Globus pallidus (tissue), 1 donor: Measurements from ENCODE around the gene PSORS1C2.
"Not testable (repeated sequence)": the region's sequence is repeated elsewhere in the genome, so short reads cannot be mapped to it uniquely, and the experiment has no call there.

ENCODE experiments used
- DNase-seq: peaks from one replicate; pipeline ENCODE4 v3.0.0-alpha.2; 2015; ENCODE audit warnings: low spot score

PSORS1C2 gene

DNA sequence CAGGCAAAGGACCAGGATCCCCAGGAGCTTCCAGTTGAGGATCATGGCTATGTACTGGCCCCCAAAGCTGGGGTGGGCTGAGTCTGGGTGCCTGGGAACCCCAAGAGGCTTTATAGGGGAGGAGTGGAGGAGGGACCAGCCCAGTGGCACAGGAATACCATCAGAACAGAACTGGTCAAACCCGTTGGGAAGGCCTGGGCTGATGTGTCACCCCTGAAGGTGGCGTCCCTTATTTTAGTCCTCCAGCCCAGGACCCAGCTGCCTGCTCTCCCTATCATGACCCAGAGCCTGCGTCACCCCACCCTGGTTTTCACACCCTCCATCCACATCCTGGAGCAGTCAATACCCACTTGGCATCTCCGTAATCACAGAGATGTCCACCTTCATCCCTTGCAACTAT, at the start of gene PSORS1C2:
PSORS1C2 (minus strand) TSS at position 85 of the 400 bp plus-strand sequence; CDS start at position 45, 40 bp downstream.
- no peak for DNase-seq

DNA sequence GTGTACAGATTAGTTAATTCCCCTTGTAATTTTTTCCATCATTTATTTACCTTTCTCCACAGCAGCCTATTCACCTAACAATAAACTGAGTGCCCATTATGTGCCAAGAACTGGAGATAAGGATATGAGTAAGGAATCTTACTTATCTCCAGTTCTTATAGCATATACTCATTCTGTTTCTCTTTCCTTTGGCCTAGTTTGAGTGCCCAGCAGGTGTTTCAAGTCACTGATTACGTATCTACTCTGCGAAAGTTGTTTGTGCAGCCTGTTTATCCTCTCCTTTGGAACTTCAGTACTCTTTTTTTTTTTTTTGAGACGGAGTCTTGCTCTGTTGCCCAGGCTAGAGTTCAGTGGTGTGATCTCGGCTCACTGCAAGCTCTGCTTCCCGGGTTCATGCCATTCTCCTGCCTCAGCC, 48.9 kb upstream of the PSORS1C2 start:
- no peak for DNase-seq

DNA sequence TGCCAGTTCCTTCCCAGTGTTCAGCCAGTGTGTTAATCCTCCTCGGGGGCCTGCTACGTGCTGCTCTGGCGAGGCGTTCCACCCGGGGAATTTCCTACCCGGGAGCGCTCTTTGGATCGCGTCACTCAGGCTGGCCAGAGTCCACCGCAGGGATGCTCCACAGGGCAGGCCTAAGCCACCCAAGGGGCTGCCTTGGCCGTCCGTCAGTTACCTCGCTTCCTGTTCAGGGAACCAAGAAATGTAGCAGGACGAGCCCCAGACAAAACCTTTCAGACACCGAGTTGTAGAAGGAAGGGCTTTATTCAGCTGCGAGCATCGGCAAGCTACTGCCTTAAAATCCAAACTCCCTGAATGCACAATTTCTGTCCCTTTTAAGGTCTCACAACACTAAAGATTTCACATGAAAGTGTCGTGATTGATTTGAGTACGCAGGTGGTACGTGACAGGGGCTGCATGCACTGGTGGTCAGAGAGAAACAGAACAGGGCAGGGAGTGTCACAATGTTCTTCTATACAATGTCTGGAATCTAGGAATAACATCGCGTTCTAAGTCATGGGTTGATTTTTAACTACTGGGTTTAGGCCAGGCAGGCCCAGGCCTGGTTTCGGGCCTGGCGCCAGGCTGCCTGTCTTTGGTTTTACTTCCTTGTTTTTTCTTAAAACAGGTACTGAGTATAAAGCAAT, 47.3 kb upstream of the PSORS1C2 start:
- DNase-seq, result no peak

DNA sequence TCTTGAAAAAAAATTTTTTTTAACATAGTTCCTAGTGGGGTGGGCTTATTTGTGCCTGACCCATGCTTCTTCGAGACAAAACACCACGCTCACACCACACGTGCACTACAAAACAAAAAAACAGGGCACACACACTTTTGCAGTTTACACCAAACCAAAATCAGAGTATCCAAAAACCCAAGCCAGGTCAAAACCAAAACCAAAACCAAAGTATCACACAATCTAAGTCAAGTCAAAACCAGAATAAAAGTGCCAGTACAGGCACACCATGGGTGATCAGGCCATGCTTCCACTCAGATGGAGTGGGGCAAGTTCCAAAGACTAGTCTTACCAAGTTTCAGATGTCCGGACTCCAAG, 46.8 kb upstream of the PSORS1C2 start:
- DNase-seq, result not testable (repeated sequence)

DNA sequence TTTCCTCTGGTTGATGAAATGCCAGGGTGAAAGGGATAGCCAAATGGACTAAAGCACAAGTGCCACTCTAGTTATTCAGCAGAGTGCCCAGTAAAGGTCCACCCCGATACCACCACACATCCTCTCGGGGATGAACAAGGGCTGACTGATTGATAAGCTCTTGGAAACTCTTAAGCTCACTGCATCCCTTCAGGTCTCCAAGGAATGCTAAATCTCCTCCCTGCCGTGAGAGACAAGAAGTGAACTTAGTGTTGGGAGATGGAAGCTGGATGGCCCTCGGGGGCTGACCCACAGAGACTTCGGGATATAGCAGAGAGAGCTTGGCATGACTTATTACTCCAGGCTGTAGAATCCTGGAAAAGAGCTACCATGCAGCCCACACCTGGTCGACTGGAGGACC, 45.0 kb upstream of the PSORS1C2 start:
- DNase-seq, result not testable (repeated sequence)

DNA sequence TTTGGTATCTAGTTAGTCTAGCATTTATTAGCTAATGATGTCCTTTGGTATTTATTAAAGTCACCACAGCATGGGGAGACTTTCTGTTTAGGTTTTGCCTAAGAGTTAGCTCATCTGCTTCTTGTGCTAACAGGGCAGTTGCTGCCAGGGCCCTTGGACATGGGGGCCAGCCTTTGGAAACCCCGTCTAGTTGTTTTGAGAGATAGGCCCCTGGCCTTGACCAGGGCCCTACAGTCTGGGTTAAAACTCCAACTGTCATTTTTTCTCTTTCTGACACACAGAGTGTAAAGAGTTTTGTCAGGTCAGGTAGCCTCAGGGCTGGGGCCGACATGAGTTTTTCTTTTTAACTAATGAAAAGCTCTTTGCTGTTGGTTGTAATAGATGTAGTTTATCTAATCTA, 44.4 kb upstream of the PSORS1C2 start:
- not testable (repeated sequence) for DNase-seq

DNA sequence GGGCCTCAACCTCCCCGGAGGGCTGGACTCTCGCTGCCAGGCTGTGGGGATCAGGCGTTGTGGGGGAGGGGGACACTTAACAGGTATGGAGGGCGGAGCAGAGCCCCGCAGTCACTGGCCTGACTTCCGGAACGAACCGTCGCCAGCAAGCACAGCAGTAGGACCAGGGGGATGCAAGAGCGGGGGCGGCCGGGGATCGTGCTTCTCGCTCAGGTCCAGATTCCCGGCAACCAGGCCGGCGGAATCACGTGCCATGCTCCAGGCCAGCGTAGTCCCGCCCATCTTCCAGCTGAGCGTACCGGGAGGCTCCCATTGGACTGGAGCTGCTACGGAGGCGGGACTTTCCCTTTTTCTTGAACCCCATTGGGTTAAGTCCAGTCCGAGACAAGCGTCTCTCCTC, 41.6 kb upstream of the PSORS1C2 start:
- peak; percentile 45 for DNase-seq

DNA sequence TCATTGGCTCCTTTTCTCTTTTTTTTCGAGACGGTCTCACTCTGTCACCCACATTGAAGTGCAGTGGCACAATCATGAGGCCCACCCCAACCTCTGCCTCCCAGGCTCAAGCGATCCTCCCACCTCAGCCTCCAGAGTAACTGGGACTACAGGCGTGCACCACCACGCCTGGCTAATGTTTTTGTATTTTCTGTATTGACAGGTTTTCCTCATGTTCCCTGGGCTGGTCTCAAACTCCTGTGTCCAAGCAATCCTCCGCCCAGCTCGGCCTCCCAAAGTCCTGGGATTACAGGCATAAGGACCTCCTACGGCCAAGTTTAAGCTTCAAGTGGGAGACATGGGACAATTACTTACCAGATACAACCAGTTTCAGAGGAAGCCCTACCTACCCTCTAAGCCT, 41.0 kb upstream of the PSORS1C2 start:
- no peak for DNase-seq

DNA sequence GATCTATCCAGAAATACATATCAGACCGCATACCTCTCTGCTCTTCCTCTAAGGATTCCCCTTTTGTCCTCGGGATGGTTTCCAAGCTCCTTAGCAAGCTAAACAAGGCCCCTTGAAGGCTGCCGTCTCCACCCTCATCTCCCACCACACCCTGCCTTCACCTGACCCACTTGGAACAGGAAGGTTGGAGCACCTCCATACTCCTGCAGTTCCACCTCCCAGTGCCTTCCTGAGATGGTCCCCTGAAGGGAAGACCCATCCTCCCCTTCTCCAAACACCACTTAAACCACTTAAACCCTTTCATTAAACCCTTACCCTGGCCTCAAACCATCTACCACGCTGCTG, 40.1 kb upstream of the PSORS1C2 start:
- DNase-seq, result no peak

DNA sequence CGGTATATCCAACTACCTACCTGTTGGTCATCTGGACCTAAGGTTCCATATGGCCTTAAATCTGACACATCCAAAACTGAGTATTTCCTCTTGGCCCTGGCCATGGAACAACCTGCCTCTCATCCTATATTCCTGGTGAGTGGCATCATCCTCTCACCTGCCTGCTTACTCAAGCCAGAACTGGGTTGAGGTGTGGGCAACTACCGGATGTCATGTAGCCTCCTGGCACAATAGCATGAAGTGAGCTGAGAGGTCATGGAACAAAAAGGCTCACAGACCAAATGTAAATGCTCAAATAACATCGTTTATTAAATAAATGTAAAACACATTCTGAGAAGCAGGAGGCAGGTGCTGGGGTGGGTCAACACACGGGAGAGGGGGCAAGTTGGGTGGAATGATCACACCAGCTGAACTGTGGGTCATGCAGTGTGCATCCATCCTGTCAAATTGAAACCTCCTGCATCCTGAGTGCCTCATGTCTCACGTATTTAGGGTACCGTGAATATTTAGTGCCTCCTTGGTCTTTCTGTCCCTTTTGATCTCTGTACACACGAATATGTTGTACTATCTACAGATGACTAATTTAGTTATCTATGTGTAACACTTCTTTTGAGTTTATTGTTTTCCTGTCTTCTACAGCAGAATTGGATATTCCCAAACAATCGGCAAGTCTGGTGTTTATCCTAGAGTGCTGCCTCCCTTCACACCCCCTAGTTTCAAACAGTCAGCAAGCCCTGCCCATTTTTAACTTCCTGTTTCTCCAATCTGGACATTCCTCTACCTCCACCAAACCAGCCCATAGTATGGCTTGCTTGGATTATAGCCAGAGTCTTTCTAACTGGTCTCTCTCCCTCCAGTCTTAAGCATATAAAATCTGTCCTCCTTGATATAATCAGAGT, 39.5 kb upstream of the PSORS1C2 start:
- DNase-seq, result no peak

DNA sequence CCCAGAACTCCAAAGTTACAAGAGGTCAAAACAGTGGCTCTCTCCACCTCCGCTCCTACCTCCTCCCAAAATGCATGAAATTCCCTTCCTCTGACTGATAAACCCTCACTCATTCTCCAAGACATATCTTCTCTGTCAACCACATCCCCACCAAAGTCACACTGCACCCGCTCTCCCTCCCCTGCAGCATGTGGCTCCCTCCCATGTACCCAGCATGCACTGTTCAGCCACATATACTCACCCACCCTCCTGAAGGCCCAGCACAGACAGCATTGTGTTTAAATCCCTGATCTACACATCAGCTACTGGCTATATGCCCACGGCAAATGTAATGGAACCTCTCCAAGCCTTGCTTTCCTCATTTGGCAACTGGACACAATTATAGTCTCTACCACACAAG, 37.1 kb upstream of the PSORS1C2 start:
- no peak for DNase-seq

DNA sequence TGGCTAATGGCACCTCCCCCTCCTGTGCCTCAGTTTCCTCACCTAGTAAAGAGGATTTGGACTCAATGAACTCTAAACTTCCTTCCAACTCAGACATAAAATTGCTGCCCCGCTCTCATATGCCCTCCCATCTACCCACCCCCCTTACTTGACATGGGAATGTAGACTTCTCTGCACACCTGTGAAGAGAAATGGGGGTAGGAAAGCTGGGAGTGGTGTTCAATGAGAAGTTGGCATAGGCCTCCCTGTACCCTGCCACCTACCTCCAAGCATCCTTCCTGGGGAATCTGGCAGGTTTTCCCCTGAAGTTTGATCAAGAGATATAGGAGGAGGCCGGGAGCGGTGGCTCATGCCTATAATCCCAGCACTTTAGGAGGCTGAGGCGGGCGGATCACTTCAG, 35.5 kb upstream of the PSORS1C2 start:
- DNase-seq, result no peak

DNA sequence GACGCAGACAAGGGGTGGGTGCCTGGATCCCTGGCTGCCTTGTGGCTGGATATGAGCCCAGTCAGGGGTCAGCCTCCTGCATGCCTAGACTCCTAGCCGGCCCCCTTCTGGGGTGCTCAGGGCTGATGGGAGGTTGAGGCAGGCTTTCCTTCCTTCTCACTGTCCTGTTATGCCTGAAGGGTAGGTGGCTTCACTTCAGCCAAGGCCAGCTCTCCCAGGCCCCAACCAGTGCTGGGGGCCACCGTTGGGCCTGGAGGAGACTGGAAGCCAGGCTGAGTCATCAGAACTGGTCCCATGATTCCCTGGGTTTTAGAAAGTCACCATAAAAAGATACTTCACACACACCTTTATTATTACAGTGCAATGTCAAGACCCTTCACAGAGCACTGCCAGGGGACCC, 34.5 kb upstream of the PSORS1C2 start:
- no peak for DNase-seq

DNA sequence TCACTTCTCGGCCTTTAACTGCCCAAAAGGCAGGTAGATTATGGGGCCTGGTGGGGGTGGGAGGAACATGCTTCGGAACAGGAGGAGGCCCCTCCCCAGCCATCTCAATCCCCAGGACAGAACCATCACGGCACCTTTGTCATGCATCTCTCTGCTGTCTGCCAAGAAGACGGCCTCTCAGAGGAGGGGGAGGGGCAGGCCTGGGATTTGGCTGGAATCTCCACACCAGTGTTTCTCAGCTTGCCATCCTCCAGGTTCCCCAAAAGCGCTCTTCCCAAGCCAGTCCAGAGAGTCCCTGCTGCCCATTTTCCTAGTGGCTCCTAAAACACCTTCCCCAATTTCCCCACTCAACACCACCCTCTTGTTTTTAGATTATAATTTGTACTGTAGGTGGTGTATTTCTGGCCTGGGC, 34.1 kb upstream of the PSORS1C2 start:
- DNase-seq, result no peak

DNA sequence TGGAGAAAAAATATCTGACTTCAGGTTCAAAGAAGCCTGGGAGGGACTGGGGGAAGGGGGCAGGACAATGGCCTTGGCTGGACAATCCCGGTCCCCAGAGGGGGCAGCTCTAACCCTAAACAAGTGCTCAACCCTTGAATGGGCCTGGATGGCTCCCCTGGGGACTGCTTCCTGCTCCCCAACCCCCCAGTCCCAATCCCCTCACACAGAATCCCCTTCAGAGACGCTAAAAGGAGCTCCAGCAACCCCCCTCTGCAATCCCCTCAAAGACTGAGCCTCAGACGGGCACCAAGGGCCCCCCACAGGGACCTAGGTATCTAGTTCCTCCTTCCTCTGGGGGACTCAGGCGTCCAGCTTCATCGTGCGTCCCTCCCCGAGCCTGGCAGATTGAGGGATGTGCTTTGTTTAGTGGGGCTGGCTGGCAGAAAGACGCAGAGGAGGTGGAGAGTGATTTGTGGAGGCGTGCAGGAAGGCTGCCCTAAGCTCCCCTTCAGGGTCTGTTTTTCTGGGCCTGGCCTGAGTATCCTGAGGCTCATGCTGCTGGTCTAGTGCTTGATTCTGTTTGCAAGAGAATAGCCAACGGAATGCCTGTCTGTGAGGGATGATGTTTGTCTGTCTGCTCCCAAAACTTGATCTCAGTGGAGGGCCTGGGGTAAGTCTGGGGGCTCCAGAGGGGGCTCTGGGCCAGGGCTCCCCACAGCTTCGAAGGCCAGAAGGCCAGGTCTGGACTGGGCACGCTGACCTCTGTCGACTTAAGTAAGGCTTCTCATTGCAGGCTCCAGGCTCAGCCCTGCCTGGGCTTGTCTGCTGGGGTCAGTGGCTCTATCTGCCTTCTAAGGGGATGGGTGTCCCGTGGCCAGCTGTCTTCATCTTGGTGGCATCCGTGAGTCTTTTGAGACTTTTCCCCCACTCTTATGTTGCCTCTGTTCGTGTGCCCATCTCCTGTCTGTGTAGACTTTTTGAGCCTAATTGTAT, 33.4 kb upstream of the PSORS1C2 start:
- no peak for DNase-seq

DNA sequence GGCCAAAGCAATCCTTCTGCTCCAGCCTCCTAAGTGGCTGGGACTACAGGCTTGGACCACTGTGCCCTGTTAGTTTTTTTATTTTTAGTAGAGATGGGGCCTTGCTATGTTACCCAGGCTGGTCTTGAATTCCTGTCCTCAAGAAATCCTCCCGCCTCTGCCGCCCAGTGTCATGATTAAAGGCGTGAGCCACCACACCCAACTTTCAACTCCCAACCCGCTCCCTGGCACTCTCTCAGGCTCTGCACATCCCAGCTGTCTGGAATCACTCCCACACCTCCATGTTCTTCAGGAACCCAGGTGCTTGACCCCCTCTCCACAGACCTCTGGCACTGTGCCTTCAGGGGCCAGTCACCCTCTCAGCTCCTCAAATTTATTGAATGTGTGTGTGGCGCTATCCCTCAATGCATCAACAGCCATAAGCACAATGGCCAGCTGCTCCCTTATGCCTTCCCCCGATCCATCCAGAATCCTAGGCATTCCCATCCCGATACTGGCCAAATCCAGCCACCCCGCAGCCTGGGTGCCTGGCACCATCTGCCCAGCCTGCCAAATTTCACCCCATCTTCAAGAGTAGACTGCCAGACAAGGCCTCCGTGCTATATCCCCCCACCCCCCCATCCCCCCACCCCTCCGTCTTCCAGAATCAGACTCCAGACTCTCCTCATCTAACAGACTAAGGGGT, 32.3 kb upstream of the PSORS1C2 start:
- DNase-seq, result no peak

DNA sequence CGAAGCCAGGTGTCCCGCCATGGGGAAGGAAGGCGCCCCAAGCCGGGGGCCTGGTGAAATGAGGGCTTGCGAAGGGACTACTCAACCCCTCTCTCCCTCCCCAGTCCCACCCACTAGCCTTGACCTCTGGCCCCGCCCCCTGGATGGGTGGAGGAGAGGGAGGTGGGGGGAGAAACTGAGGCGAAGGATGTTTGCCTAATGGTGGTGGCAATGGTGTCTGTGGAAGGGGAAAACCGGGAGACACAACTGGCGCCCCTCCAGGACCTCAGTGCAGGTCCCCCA, 31.7 kb upstream of the PSORS1C2 start, which contains the start of gene POU5F1:
POU5F1 (minus strand) TSS at position 83 of the 282 bp plus-strand sequence; CDS start at position 21, 62 bp downstream.
- DNase-seq, result no peak

DNA sequence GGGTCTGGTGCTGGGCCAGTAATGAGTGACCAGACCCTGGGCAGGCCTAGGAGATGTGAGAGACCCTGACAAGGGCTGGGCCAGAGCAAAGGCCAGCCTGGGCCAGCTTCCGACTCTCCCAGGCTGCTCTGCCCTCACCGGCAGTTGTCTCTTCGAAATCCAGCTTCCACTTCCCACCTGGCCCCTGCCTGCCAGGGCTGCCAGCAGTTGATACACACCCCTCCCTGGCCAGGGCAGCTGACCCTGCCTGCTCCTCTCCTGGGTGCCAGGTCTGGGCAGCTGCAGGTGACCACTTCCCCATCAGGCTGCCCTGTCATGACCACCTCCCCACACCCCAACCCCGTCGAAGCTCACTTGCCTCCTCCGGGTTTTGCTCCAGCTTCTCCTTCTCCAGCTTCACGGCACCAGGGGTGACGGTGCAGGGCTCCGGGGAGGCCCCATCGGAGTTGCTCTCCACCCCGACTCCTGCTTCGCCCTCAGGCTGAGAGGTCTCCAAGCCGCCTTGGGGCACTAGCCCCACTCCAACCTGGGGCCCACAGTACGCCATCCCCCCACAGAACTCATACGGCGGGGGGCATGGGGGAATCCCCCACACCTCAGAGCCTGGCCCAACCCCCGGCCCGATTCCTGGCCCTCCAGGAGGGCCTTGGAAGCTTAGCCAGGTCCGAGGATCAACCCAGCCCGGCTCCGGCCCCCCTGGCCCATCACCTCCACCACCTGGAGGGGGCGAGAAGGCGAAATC, 31.2 kb upstream of the PSORS1C2 start:
- not testable (repeated sequence) for DNase-seq

DNA sequence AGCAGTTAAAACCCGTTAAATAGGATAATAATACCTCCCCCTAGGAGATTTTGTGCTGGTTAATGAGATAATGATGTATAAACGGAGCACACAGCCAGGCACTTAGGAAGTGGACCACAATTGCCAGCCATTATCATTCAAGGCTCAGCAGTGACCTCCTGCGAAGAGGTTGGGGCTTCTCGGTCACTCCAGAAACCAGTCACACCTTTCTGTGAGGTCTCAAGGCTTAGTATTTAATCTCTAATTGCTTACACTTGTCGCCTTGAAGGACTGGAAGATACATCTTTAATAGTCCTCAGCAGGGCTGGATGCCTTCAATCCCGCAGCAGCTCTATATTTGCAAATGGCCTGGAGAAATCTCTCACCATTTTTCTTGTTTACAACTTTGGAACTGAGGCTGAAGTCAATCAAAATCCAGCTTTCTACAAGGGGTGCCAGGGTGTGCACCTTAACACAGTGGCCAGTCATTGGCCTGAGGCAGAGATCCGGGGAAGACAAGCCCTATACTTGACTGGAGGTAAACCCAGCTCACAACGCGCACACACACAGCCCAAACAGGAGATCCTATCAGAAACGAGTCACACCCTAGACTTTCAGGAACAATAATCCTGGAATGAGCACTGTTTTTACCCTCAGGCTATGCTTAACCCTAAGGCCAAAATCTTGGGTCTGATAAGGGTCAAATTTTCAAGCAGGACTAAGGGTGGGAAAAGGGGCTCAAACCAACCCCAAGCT, 30.4 kb upstream of the PSORS1C2 start:
- no peak for DNase-seq

DNA sequence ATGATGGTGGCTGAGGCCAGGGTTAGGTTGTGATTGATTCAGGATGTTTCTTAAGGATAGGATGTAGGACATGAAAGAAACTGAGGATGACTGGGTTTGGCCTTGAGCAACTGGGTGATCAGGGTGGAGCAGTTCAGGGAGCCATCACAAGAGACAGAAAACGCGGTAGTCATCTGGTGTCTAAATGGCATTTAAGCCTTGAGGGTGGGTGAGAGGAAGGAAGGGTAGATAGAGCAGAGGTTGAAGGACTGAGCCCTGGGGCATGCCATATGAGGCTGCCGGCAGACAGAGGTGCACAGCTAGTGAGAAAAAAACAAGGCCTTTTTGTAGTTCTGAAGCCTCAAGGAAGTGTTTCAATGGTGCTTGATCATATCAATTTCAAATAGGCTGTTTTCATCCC, 29.7 kb upstream of the PSORS1C2 start:
- no peak for DNase-seq
